Erythroblast (primary cell): Measurements from ENCODE around the gene KCTD16.

Source experiments
- DNase-seq, 2 experiments: peaks; one replicate each; lab custom pipeline; 2025; lab: John Stamatoyannopoulos, UW
- GATA1 ChIP-seq: IDR thresholded peaks from 2 replicates; pipeline ENCODE4 v1.6.1; 2011; ENCODE audit warnings: low read depth, mild to moderate bottlenecking, control low read depth, low read length, moderate library complexity
- POLR2A ChIP-seq: IDR thresholded peaks from 2 replicates; pipeline ENCODE4 v1.6.1; 2011; ENCODE audit warnings: mild to moderate bottlenecking, low read length

Gene KCTD16

GRCh38 chr5:144481861-144482260, 311.2 kb downstream of the KCTD16 start:
- DNase-seq: no peak

GRCh38 chr5:144484124-144484897, 313.6 kb downstream of the KCTD16 start:
- no peak for DNase-seq
- TF ChIP-seq GATA1: no peak
- TF ChIP-seq POLR2A: no peak

More at GRCh38 chr5:144481861-144482260, 311.2 kb downstream of the KCTD16 start:
- TF ChIP-seq GATA1 (no peak), POLR2A (no peak)

- TF ChIP-seq GATA1 (no peak), POLR2A (no peak)
- no peak for DNase-seq
Observed at GRCh38 chr5:144485540-144485939, 314.9 kb downstream of the KCTD16 start.

DNA sequence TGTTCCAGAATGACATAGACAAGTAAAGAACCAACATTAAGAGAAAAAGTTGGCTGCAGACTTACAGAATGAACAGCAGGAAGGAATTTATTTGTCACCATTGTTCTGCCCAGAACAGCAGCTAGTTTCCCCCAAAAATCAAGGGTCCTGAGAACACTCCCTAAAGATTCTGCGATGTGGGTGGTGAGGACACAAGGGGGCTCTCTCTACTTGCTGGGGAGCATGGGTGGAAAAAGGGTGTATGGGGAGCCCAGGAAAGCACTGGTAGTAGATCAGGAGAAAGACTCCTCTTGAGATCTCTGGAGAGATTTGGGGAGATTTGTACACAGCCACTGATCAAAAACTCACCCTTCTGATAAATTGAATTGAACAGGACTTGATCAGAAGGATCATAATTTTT, 316.5 kb downstream of the KCTD16 start:
- TF ChIP-seq POLR2A: no peak
- no peak for DNase-seq

- DNase-seq: no peak
Observed at GRCh38 chr5:144487761-144488160, 317.1 kb downstream of the KCTD16 start.

DNA sequence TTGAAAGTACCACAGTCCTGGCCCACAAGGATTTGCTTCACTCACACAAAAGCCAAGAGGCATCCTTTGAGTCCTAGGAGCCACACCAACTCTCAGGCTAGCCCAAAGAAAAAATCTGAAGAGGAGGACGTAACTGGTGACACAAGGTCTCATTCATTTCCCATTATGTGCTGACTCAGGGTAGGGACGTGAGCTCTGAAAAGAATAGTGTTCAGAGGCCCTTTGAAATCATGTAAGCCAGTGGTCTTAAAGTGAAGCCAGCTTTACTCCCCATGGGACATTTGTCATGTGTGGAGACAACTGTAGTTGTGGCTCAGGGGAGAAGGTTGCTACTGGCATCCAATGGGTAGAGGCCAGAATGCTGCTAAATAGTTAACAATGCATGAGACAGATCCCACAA, 332.4 kb downstream of the KCTD16 start:
- no peak for DNase-seq
- no peak for TF ChIP-seq GATA1
- TF ChIP-seq POLR2A: no peak

More at GRCh38 chr5:144487761-144488160, 317.1 kb downstream of the KCTD16 start:
- no peak for TF ChIP-seq GATA1
- no peak for TF ChIP-seq POLR2A

GRCh38 chr5:144504929-144505577, 334.4 kb downstream of the KCTD16 start:
- TF ChIP-seq POLR2A (no peak), GATA1 (no peak)
- DNase-seq: no peak

- TF ChIP-seq POLR2A: no peak
- no peak for TF ChIP-seq GATA1
- no peak for DNase-seq
Observed at GRCh38 chr5:144510845-144511579, 340.3 kb downstream of the KCTD16 start.

DNA sequence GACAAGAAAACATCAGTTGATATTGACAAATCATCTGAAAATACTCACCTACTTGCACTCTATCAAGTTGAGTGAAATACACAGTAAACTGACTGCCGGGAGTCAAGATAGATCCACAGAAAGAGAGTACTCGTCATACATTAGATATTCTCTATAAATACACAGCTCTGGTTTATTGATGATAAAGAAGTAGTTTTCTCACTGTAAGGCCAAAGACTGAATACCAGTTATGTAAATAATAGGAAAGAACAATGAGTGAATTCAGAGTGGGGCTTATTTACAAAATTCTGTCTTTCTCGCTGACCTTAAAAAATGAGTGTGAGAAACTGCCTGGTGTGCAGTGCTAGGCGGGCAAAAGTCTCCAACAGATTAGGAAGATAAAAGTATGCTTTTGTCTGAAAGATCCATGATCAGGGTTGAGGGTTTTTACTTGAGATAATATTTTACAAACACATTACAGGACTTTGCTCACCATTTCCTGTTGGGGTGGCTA, 341.0 kb downstream of the KCTD16 start:
- no peak for TF ChIP-seq POLR2A
- no peak for TF ChIP-seq GATA1
- no peak for DNase-seq

DNA sequence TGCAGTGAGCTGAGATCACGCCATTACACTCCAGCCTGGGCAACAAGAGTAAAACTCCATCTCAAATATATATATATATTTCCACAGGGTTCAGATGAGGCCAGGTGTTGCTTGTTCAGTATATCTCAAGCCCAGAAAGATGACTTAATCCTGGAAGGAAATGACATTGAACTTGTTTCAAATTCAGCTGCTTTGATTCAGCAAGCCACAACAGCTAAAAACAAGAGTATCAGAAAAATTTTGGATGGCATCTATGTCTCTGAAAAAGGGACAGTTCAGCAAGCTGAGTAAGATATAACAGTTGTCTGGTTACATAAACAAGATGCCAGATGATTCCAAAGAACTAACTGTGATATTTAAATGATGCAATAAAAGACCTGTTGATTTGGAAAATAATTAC, 352.0 kb downstream of the KCTD16 start:
- no peak for DNase-seq
- TF ChIP-seq GATA1 (no peak), POLR2A (no peak)

DNA sequence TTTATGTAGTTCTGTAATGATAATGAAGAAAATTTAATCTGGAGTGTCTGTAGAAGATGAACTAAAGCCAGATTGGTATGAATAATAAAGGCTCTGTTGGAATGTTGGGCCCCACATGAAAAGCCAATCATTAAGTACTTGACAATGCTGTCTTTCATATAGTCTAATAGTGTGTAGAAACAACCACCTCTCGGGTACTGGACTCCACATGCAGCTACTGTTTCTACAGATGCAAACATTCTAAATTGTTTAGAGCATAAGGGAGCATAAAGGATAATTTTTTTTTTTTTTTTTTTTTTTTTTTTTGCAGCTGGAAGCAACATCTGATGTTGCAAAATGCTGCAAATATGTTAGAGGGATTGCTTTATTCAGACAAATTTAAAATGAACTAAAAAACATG, 354.3 kb downstream of the KCTD16 start:
- DNase-seq: no peak
- TF ChIP-seq GATA1 (no peak), POLR2A (no peak)

DNA sequence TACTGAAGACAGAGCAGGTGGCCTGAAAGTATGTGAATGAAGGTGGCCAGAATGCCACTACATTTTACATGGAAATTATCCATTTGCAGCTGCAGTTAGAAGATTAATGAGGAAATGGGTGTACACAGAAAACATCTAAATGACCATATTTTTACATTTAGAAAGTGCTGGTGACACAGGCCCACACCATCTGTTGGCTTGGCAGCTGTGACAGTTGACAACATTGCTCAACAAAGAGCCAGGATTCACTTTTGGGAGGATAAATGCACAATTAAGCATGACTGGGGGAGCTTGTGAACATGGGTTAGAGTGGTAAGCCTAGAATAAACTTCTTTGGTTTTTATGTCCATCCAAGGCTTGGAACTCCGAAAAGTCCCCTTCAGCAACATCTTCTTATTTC, 360.5 kb downstream of the KCTD16 start:
- DNase-seq: no peak
- TF ChIP-seq POLR2A (no peak), GATA1 (no peak)
